HG02981 (cell line): ENCODE data around the gene FBH1.
"Not testable (repeated sequence)": the region's sequence is repeated elsewhere in the genome, so short reads cannot be mapped to it uniquely, and the experiment has no call there.

Source experiments
- ATAC-seq: cut with Tn5 transposase; IDR thresholded peaks from one replicate; pipeline ENCODE4 v1.9.1; 2021; ENCODE audit warnings: mild to moderate bottlenecking, moderate library complexity; ENCODE audit not compliant: unreplicated experiment

FBH1 gene

DNA sequence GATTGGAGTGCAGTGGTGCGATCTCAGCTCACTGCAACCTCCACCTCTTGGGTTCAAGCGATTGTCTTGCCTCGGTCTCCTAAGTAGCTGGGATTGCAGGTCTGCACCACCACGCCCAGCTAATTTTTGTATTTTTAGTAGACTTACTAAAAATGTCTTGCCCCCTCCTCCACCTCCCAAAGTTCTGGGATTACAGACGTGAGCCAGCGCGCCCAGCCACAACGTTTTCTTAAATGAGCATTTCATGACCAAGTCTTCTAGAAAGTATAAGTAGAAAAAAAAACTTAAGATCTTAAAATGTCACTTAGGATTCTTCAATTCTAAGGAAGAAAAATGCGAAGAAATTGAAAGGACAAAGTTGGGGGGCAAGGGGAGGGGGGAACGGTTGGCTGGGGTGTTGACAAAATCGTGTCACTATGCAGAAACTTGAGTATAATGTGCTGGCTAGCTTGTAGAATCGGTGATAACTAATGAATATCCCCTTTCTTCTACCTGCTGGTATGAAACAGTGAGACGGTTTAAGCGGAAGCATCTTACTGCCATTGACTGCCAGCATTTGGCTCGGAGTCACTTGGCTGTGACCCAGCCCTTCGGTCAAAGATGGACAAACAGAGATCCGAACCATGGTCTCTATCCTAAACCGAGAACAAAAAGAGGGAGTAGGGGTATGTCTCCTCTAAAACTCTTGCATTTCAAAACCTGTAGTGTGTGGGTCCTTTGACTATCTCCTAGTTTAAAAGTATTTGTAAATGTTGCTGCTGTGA lies 12.7 kb downstream of the FBH1 start:
- no peak for ATAC-seq

DNA sequence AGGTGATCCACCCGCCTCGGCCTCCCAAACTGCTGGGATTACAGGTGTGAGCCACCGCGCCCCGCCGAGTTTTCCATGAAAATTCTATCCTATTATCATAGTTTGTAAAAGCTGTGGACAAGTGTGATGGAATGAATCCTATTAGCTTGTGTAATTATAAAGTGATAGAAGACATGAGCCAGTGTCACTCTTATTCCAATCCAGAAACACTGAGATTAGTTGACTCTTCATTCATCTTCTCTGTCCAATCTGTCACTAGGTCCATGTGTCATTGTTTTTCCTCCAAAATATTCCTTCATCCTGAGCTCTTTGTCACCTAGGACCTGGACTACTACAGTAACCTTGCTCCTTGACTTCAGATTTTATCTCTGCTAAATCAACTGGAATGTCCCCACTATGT lies 13.5 kb downstream of the FBH1 start:
- no peak for ATAC-seq

DNA sequence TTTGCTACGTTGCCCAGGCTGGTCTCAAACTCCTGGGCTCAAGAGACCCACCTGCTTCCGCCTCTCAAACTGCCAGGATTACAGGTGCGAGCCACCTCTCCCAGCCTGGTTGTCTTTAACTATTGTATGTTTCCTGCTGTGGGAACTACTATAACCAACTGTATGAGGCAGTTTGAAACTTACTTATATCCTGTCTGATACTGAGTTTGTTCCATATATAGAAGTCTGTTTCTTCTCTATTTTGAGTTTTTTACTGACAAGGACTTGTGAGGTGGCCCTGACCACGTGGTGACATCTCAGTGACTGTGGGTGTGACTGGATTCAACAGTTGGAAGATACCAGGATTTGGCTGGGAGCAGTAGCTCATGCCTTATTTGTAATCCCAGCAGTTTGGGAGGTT lies 14.2 kb downstream of the FBH1 start:
- ATAC-seq, result peak; percentile 83

DNA sequence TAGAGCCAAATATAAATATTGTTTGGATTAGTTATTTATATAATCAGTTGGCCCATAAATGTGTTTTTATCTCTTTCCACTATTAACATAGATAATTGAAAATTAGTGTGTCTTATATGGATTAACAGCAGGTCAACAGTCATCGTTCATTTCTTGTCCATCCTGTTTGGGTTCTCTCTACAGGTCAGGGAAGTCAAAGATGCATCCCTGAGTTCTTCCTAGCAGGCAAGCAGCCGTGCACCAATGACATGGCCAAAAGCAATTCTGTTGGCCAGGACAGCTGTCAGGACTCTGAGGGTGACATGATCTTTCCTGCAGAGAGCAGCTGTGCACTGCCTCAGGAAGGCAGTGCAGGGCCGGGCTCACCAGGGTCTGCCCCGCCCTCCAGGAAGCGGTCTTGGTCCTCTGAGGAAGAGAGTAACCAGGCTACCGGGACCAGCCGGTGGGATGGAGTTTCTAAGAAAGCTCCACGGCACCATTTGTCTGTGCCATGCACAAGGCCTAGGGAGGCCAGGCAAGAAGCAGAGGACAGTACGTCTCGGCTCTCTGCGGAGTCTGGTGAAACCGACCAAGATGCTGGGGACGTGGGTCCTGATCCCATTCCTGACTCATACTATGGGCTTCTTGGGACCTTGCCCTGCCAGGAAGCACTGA lies 15.9 kb downstream of the FBH1 start:
- ATAC-seq, result no peak

DNA sequence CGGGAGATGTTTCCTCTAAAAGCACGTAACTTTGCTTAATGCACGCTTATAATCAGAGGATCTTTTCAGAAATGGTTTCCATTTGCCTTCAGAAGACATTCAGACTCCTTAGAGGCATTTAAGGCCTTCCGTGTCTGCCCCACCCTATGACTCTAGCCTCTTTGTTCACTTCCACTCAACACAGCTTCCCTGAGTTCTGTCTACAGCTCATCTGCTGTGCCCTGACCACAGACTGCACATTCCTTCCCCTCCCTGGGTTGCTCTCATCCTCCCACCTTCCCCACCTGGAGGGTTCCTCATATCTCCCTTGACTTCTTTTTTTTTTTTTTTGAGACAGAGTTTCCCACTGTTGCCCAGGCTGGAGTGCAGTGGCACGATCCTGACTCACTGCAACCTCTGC lies 16.6 kb downstream of the FBH1 start:
- ATAC-seq, result no peak

DNA sequence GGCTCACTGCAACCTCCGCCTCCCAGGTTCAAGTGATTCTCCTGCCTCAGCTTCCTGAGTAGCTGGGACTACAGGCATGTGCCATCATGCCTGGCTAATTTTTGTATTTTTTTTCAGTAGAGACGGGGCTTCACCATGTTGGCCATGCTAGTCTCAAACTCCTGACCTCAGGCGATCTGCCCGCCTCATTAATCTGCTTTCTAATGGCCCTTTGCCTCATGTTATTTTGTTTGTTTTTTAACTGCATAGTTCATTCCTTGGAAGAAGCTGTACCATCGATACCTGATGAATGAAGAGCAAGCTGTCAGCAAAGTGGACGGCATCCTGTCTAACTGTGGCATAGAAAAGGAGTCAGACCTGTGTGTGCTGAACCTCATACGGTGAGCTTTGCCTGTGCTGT lies 18.6 kb downstream of the FBH1 start:
- not testable (repeated sequence) for ATAC-seq

DNA sequence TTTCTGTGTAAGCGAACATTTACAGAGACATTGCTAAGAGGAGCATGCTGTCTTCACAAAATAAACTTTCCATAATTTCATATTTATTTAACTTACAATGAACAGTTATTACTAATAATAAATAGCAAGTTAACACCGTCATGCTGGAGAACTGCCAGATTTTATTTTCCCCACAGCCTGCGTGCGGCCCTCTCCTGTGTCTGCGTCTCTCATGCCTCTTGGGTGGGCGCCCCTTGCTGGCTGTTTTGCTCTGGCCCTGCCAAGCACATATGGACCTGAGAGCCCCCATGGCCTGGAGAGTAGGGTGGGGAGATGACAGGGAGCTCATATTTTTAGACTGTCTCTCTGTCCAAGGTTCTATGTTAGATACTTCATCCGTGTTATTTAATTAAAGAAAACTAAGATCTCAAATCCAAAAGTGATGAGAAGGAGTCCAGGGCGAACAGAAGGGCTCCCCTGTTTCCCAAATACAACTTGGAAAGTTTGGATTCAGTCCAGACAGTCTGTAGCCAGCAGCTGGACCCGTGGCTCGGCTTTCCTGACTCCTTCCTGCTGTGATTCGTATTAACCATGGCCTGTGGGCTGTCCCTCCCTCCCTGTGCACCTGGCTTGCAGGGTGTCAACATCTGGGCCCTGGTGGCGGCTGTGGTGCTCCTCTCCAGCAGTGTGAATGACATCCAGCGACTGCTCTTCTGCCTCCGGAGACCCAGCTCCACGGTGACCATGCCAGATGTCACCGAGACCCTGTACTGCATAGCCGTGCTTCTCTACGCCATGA lies 20.5 kb downstream of the FBH1 start:
- no peak for ATAC-seq

DNA sequence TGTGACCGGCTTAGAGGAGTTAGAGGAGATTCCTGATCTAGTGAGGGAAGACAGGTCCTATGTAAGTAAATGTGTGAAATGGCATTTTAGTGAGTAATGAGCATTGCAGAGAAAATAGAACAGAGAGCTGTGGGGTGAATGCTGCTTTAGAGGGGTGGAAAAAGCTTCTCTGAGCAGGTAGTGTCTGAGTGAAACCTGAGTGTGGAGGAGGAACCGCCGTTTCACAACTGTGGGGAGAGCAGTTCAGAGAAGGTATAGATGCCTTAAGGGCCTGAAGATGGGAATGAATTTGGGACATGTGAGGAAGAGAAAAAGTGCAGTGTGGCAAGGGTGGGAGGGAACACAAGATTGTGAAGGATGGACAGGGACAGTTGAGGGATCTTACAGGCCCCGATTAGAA lies 21.6 kb downstream of the FBH1 start:
- ATAC-seq, result no peak

DNA sequence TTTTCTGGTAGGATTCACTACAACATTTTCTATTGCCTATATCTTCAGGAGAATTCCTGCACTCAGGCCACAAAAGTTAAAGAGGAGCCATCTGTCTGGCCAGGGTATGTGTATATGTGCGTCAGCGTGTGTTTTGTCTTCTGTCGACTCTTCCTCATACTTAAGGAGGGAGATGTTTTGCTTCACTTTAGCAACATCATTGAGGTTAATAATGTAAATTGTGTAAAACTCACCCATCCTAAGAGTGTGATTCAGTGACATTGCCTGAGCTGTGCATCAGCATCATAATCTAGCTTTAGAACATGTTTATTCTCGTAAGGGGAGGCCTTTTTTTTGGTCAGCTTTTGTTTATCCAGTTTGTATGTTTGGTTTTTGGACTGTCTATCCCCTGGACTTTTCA lies 23.7 kb downstream of the FBH1 start:
- ATAC-seq, result no peak

DNA sequence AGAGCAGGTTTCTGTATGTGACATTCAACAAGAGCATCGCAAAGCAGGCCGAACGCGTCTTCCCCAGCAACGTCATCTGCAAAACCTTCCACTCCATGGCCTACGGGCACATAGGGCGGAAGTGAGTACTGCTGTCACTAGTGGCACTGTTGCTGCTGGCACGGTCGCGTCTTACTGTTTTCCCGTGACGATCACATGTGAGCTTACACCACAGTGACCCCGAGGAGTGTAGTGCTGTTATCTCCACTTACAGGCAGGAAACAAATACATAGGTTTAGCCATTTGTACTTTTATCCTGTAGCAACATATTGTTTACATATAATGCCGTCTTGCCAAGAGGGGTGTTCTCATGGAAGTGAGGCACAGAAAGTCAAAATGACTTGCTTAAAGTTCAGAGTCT lies 25.4 kb downstream of the FBH1 start:
- ATAC-seq, result no peak

DNA sequence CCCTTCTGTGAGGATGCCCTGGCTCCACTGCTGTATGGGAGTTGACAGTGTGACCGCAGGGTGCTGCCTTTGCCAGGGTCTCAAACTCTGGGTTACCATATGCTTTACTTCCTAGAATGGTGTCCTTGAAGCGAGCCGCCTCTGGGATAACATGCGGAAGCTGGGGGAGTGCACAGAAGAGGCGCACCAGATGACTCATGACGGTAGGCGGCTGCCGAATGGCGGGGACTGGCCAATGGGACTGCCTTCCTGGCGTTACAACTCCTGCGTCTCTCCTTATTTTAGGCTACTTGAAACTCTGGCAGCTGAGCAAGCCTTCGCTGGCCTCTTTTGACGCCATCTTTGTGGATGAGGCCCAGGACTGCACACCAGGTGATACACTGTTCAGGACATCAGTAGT lies 27.3 kb downstream of the FBH1 start:
- no peak for ATAC-seq

DNA sequence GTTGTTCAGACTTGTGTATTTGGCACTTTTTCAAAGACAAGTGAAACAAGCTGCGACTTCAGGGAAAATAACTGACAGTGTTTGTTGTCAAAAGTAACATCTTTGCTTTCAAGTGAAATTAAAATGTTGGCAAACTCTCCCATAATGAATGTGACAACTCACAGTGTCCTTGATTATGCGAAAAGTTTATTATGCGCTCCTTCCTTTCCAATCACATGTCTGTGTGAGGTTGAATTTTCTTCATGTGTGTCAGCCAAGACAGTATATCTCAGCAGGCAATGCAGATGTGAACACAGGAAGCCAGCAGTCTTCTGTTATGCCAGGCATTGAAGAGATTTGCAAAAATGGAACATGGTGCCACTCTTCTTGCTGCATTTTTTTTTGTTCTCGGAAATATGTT lies 28.7 kb downstream of the FBH1 start:
- no peak for ATAC-seq

DNA sequence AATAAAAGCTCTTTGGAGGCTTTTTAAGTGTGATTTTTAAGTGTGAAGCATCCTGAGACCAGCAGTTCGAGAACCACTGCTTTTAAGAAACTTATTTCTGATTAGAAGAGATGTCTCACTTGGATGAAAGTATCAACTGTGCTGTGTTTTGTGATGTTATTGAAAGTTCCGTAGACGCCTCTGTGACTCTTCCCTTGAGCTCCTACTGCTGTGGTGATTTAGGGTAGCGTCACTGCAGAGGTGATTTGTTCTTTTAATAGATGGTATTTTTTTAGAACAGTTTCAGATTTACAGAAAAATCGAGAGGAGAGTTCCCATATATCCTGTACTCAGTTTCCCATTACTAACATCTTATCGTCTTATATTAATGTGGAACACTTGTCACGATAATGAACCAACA lies 29.5 kb downstream of the FBH1 start:
- no peak for ATAC-seq

DNA sequence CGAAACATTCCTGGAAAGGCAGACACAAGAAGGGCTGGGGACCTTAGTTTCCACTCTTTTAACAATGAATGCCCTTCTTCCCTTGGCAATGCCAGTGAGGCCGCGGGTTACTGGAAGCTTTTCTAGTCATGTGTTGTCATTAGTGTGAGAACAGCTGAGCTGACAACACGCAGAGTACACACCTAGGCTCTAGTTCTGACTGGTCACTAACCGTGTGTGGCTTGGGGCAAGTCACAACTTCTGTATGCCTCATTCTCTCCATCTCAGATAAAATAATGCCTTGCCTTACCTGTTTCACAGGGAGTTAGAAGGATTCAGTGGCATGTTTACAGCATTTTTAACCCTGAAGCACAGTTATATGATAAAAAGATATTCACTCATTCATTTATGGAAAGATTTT lies 31.7 kb downstream of the FBH1 start:
- ATAC-seq, result no peak

DNA sequence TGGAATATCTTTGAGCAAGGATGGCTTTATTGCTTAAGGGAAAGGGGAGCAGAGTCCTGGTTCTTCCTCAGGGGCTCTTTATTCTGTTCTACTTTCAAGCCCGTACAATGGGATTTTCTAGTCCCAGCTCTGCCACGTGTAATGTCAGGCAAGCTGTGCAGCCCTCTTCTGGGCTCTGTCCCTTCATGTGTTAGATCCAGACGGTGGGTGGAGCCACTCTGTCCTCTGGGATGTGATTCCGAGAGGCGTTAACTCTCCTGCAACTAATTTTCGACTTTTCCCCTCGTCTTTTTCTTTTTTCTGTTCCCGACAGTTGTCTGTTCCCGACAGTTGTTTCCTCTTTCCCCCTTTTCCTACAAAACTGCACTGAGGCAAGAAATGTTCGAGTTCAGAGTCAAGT lies 34.8 kb downstream of the FBH1 start:
- ATAC-seq, result no peak

DNA sequence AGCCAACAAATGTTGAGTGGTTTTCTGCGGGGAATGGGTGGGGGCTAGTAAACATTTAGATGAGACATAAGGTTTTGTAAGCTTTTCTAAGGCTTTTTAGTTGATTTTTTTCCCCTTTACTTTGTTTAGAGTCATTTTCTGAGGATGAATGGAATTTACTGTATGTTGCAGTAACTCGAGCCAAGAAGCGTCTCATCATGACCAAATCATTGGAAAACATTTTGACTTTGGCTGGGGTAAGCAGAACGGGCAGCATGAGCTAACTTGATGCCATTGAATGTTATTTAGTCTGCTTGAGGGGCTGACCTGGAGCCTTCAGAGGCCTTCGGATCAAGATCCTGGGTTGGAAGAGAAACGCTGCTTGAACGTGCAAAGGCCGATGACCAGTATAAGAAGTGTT lies 37.3 kb downstream of the FBH1 start:
- ATAC-seq, result no peak

DNA sequence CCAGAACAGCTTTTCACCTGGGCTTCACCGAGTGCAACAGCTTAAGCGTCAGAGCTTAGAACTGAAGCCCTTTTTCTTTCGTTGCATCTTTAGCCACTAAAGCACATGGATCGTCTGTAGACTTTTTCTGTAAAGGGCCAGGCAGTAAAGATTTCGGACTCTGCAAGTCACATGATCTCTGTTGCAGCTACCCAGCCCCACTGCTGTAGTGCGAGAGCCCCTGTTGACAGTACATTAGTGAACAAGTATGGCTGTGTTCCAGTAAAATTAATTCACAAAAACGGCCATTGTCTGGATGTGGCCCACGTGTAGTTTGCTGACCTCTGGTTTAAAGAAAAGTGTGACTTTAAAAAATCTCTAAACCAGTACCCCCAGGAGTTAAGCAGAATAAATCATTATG lies 39.4 kb downstream of the FBH1 start:
- ATAC-seq, result no peak

DNA sequence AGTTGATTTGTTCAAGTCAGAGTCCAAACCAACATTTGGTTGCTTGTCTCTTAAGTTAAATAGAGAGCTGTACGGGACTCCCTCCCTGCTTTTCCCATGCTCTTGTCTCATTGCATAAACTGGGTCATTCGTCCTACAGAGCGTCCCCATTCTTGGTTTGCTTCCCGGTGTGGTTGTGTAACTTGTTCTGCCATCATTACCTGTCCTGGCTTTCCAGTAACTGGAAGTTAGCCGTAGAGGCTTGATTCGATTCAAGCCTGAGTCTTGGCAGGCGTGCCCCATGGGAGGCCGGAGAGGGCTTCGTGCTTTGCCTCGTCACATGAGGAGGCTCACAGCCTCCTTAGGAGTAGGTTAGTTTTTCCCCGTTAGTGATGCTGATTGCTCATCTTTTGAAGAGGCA lies 40.2 kb downstream of the FBH1 start:
- ATAC-seq, result no peak

DNA sequence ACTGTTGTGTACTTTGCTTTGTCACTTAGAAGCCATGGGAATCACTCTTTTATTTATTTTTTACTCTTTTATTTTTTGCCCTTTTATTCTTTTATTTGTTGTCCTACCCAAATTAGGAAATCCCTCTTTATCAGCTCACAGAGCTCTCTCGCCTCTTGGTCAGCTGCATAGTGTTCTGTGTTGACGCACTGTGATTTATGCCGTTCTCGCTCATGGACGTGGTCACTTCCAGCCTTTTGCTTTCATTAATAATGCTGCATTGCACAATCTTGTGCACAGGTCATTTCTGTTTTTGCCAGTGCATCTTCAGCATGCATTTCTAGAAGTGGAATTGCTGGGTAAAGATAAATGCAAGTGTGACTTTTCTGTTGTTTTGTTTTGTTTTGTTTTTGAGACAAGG lies 42.3 kb downstream of the FBH1 start:
- no peak for ATAC-seq

DNA sequence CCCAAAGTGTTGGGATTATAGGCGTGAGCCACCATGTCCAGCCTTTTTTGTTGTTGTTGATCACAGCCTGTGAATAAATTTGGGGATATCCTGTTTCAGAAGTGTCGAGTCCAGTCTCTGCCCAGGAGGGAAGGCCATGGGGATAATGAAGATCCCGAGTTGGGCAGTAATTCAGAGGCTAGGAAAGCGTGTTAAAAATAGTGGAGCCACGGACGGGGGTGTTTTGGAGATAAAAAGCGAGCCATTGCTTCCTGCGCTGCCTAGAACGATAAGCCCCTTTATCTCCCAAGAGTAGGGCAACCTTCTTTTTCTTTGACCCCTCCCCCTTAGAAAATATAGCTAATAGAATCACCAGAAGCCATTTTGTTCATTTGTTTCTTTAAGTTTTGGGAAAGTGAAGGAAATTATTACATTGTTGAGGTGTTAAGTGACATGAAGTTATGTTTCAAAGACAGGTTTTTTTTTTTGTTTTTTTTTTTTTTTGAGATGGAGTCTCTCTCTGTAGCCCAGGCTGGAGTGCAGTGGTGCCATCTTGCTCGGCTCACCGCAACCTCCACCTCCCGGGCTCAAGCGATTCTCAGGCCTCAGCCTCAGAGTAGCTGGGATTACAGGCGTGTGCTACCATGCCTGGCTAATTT lies 44.0 kb downstream of the FBH1 start:
- no peak for ATAC-seq

DNA sequence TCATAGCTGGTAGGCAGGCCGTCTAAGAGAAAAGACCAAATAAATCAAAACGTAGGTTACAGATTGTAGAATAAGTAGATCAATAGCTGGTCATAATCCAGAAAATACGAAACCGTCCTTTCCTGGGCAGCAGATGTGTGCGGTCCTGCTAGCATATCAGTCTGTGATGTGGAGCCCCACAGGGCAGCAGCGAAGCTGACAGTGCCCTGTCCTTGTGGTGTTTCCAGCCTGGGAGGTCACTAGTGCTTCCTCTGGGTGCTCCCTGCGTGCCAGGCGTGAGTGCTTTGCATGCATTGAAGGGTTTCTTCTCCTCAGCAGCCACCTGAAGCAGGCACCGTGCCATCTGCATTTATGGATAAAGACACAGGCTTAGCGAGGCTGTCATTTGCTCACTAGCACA lies 45.6 kb downstream of the FBH1 start:
- ATAC-seq, result no peak

DNA sequence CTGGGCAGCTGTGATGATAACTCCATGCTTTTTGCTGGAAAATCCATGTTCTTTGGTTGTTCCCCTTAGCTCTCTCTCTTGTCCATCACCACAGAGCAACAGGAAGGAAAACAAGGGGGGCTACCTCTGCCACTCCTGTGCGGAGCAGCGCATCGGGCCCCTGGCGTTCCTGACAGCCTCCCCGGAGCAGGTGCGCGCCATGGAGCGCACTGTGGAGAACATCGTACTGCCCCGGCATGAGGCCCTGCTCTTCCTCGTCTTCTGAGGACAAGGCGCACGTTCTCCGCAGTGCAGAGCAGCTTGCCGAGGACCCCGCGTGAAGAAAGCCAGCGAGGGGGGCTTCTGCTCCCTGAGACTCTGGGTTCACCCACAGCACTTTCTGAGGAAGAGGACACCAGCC lies 47.0 kb downstream of the FBH1 start:
- no peak for ATAC-seq
